GM12878 (cell line): ENCODE results near the gene DYNC1I1. TPM values are rescaled to one million over a fixed set of nuclear protein-coding genes. Genes with fewer than 3 reads are reported as not detected.

Experiments
- ATAC-seq: fragments of 200-7000 bp; cut with Tn5 transposase; 3 replicates; pipeline ENCODE4 v1.9.1; 2020; ENCODE audit warnings: mild to moderate bottlenecking, moderate library complexity
- BruUV-seq: library from RNA; stranded (reverse); fragments of 400-500 nt; replicated peaks from 2 replicates; lab custom pipeline; 2021; lab: Mats Ljungman, UMichigan
- CTCF ChIA-PET: fragments of 300-600 bp; sonication (Branson Sonifier 250); formaldehyde crosslinking; extraction: SDS; loops from one replicate; lab custom pipeline; 2021; ENCODE audit warnings: inconsistent platforms; lab: Yijun Ruan, JAX
- POLR2A ChIA-PET: fragments of 350-600 bp; formaldehyde crosslinking; extraction: SDS; loops from one replicate; lab custom pipeline; 2021; ENCODE audit warnings: inconsistent platforms; lab: Charles Lee
- RAD21 ChIA-PET: fragments of 300-600 bp; sonication (Branson Sonifier 250); formaldehyde crosslinking; loops from one replicate; lab custom pipeline; 2023; ENCODE audit warnings: antibody characterized with exemption; ENCODE audit not compliant: unreplicated experiment; lab: Charles Lee
- SMC1A ChIA-PET: fragments of 300-600 bp; sonication (Branson Sonifier 250); formaldehyde crosslinking; loops from one replicate; lab custom pipeline; 2023; ENCODE audit not compliant: unreplicated experiment, uncharacterized antibody; lab: Charles Lee
- DNase-seq: peaks from one replicate; pipeline ENCODE4 v3.0.0-alpha.2; 2011; ENCODE audit warnings: low read depth, low spot score
- FAIRE-seq: peaks from 3 replicates; lab custom pipeline; 2011; peaks lifted over from hg19 to GRCh38; lab: Jason Lieb, UNC
- H2AFZ ChIP-seq: 2 replicates; pipeline ENCODE4 v1.6.0; 2011; ENCODE audit warnings: low read depth, low read length, control low read depth; ENCODE audit not compliant: control insufficient read depth
- H3K27ac ChIP-seq: 2 replicates; pipeline ENCODE4 v1.5.1; 2011; ENCODE audit warnings: control low read depth; ENCODE audit not compliant: control insufficient read depth, insufficient read depth
- H3K27me3 ChIP-seq, 2 experiments: replicated peaks in 1 of 2; 2 replicates each; pipeline versions ENCODE4 v1.6.0 to v1.6.1; 2011; ENCODE audit warnings: low read length in 1 of 2; ENCODE audit not compliant: control insufficient read depth in 2 of 2, insufficient read depth in 2 of 2
- H3K36me3 ChIP-seq, 2 experiments: 2 replicates each; pipeline ENCODE4 v1.5.1; 2011; ENCODE audit warnings: low read length in 1 of 2; ENCODE audit not compliant: control insufficient read depth in 2 of 2, insufficient read depth in 2 of 2
- H3K4me1 ChIP-seq: 2 replicates; pipeline ENCODE4 v1.6.1; 2011; ENCODE audit warnings: mild to moderate bottlenecking, low read length, moderate library complexity, mixed read lengths; ENCODE audit not compliant: control insufficient read depth, insufficient read depth
- H3K4me2 ChIP-seq: 2 replicates; pipeline ENCODE4 v1.6.0; 2011; ENCODE audit warnings: control low read depth; ENCODE audit not compliant: control insufficient read depth, insufficient read depth
- H3K4me3 ChIP-seq: fragments of 200-600 bp; sonication (generic); 2 replicates; pipeline ENCODE4 v1.5.1; 2016
- H3K79me2 ChIP-seq: 2 replicates; pipeline ENCODE4 v1.6.0; 2011; ENCODE audit warnings: low read length; ENCODE audit not compliant: control insufficient read depth, insufficient read depth
- H3K9ac ChIP-seq: 2 replicates; pipeline ENCODE4 v1.8.0; 2011; ENCODE audit warnings: low read length, control low read depth, mixed read lengths; ENCODE audit not compliant: control insufficient read depth, insufficient read depth
- H3K9me3 ChIP-seq: replicated peaks from 3 replicates; pipeline ENCODE4 v1.5.1; 2011; ENCODE audit warnings: mild to moderate bottlenecking, low read length; ENCODE audit not compliant: control insufficient read depth, insufficient read depth
- H4K20me1 ChIP-seq: 2 replicates; pipeline ENCODE4 v1.6.0; 2011; ENCODE audit not compliant: control insufficient read depth, insufficient read depth
- EP300 ChIP-seq, 2 experiments: fragments of 150-350 bp in 1 of 2; IDR thresholded peaks; 2 replicates each; pipeline ENCODE4 v1.6.1; 2011 to 2012; ENCODE audit warnings: low read depth in 2 of 2, low read length in 2 of 2, borderline replicate concordance in 1 of 2, improper control_type of control experiment in 1 of 2, inconsistent platforms in 1 of 2; ENCODE audit not compliant: control insufficient read depth in 1 of 2
- KLF5 ChIP-seq: fragments of 450-650 bp; IDR thresholded peaks from 2 replicates; pipeline ENCODE4 v1.6.1; 2014; ENCODE audit warnings: mild to moderate bottlenecking; ENCODE audit not compliant: partially characterized antibody
- RAD21 ChIP-seq: IDR thresholded peaks from 2 replicates; pipeline ENCODE4 v1.6.1; 2011; ENCODE audit warnings: mild to moderate bottlenecking, low read depth, low read length, moderate library complexity; ENCODE audit not compliant: insufficient read depth
- SREBF1 ChIP-seq: IDR thresholded peaks from 2 replicates; pipeline ENCODE4 v1.6.1; 2012; ENCODE audit warnings: mild to moderate bottlenecking, low read length
- in situ Hi-C: fragments of 300-500 bp; cut with MboI; formaldehyde crosslinking; loops from 9 replicates; pipeline ENCODE4 v1.14.3; 2018; ENCODE audit warnings: mixed read lengths
- intact Hi-C: fragments of 100-400 bp; cut with micrococcal nuclease; formaldehyde crosslinking; loops from one replicate; pipeline ENCODE4 v1.14.2; 2022; ENCODE audit not compliant: unreplicated experiment
- polyA plus RNA-seq, 11 experiments: library from polyadenylated mRNA; depleted of rRNA in 4 of 11; unstranded in 6 of 11; stranded (reverse) in 5 of 11; fragments of >200 nt; fragmentation: Nextera tagmentation in 4 of 11; fragmentation: Illumina TruSeq in 1 of 11; extraction: Ambion mirVana in 4 of 11; extraction: Trizol in 1 of 11; gene quantifications; 1 replicate in 1 of 11; 2 replicates in 10 of 11; pipeline versions ENCODE4 v1.2.1 to v1.2.3, GENCODE V29; 2011 to 2016; ENCODE audit warnings: inconsistent platforms in 2 of 11, missing spikeins in 2 of 11, low read depth in 1 of 11
- total RNA-seq, 4 experiments: library from RNA; depleted of rRNA in 3 of 4; stranded (reverse); fragments of >200 nt in 3 of 4; fragmentation: Illumina TruSeq in 1 of 4; extraction: Trizol in 1 of 4; gene quantifications; 2 replicates each; pipeline versions ENCODE4 v1.2.1 to v1.2.3, GENCODE V29; 2013 to 2021
- TF ChIP-seq, protein P1 (sequence below): IDR thresholded peaks from 2 replicates; pipeline ENCODE4 v1.6.1; 2012; ENCODE audit warnings: improper control_type of control experiment, low read depth, low read length; ENCODE audit not compliant: insufficient replicate concordance

DYNC1I1 gene
- total and polyA plus RNA-seq, 10 of the 15 experiments (the other 5 are each of a cell fraction or from before 2014, with no cell fraction given) = 0.05 to 0.91 (median 0.14) TPM; not detected in 3

DNA sequence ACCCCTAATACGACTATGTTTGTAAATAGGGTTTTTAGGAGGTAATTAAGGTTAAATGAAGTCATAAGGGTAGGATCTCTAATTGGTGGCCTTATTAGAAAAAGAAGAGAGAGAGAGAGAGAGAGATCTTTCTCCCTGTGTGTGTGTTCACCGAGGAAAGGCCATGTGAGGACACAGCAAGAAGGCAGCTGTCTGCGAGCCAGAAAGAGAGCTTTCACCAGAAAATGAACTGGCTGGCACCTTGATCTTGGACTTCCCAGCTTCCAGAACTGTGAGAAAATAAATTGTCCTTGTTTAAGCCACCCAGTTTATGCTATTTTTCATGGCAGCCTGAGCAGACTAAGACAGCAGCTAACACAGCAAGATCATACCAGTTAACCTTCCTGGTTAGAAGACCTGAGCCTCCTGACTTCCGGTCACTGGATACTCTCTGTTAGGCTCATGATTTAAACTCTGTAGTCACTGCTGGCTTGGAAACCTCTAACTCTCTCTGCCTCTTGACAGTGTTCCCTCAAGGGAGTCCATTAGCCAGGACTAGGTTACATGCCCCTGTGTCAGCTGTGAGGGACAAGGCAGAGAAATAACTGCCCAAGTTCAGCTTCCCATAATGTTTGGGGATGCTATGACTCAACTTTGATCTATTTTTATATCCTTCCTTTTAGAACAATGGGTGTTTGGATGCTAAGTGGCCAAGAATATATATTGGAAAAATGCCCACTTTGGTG is 102.3 kb downstream of the DYNC1I1 start (continued):
- TF ChIP-seq, protein P1, sequence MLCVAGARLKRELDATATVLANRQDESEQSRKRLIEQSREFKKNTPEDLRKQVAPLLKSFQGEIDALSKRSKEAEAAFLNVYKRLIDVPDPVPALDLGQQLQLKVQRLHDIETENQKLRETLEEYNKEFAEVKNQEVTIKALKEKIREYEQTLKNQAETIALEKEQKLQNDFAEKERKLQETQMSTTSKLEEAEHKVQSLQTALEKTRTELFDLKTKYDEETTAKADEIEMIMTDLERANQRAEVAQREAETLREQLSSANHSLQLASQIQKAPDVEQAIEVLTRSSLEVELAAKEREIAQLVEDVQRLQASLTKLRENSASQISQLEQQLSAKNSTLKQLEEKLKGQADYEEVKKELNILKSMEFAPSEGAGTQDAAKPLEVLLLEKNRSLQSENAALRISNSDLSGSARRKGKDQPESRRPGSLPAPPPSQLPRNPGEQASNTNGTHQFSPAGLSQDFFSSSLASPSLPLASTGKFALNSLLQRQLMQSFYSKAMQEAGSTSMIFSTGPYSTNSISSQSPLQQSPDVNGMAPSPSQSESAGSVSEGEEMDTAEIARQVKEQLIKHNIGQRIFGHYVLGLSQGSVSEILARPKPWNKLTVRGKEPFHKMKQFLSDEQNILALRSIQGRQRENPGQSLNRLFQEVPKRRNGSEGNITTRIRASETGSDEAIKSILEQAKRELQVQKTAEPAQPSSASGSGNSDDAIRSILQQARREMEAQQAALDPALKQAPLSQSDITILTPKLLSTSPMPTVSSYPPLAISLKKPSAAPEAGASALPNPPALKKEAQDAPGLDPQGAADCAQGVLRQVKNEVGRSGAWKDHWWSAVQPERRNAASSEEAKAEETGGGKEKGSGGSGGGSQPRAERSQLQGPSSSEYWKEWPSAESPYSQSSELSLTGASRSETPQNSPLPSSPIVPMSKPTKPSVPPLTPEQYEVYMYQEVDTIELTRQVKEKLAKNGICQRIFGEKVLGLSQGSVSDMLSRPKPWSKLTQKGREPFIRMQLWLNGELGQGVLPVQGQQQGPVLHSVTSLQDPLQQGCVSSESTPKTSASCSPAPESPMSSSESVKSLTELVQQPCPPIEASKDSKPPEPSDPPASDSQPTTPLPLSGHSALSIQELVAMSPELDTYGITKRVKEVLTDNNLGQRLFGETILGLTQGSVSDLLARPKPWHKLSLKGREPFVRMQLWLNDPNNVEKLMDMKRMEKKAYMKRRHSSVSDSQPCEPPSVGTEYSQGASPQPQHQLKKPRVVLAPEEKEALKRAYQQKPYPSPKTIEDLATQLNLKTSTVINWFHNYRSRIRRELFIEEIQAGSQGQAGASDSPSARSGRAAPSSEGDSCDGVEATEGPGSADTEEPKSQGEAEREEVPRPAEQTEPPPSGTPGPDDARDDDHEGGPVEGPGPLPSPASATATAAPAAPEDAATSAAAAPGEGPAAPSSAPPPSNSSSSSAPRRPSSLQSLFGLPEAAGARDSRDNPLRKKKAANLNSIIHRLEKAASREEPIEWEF = no peak
- TF ChIP-seq KLF5 = no peak
- no peak for TF ChIP-seq EP300 (IDR thresholded peaks at IDR 0.05; ENCODE audit: borderline replicate concordance in 1 of 2, control insufficient read depth in 1 of 2, low read depth in 2 of 2, low read length in 2 of 2)
- TF ChIP-seq, all 136 proteins: peak for 0

DNA sequence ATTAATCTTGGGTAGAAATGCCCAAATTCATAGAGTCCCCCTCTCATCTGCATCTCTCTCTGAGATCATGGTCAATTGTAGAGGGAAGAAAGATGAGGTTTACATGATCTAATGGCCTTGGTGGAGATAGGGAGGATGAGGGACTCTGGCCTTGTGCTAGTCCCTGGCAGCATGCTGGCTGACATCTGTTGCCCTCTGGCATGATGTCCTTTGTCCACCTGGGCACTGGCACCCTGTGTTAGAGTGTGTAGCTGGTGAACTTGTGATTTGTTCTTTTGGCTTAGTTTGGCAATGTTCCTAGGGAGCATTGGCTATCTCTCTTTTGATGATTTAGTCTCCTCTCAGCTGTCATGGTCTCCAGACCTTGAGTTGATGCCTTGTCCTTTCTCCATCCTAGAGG is 103.2 kb downstream of the DYNC1I1 start:
- Histone ChIP-seq H3K4me3 (no peak overlapping the region), H3K9me3 (no peaks in the 10 kb centered on the region), H3K79me2 (no peaks in the 10 kb centered on the region), H3K36me3 (no peaks in the 10 kb centered on the region), H3K4me2 (no peak overlapping the region), H3K9ac (no peak overlapping the region), H4K20me1 (no peaks in the 10 kb centered on the region), H3K4me1 (no peaks in the 10 kb centered on the region), H2AFZ (no peak overlapping the region), H3K27ac (no peak overlapping the region), H3K27me3 (no peaks in the 10 kb centered on the region)
- ChIA-PET RAD21 (interaction anchor here (2.0 kb wide), 1 partner anchor 153 kb away, joined by 13 read pairs; no protein-coding TSS in a partner anchor), POLR2A (no interaction called here), CTCF (interaction anchor here (1.0 to 16.1 kb wide), 2 partner anchors 34 to 151 kb away, joined by 3 to 421 read pairs; no protein-coding TSS in a partner anchor), SMC1A (interaction anchor here (1.8 to 6.5 kb wide), 2 partner anchors 30 to 152 kb away, joined by 4 to 176 read pairs; no protein-coding TSS in a partner anchor)
- intact Hi-C loops (no loop called here), in situ Hi-C loops (loop anchor here (10.0 kb wide), 1 partner anchor 361 kb away; no protein-coding TSS in a partner anchor)
- no peak for DNase-seq
- FAIRE-seq = no peak
- no TSS peak for BruUV-seq
- no peak for TF ChIP-seq SREBF1
- TF ChIP-seq RAD21 = no peak
- ATAC-seq = no peak
